ENCODE results near the gene TRIM17. TPM values are rescaled to one million over a fixed set of nuclear protein-coding genes. Genes with fewer than 3 reads are reported as not detected.

TRIM17 gene
- total and polyA plus RNA-seq, 5 donors from 2014 or later = 0.30 to 0.61 (median 0.41) TPM; not detected in 1

DNA sequence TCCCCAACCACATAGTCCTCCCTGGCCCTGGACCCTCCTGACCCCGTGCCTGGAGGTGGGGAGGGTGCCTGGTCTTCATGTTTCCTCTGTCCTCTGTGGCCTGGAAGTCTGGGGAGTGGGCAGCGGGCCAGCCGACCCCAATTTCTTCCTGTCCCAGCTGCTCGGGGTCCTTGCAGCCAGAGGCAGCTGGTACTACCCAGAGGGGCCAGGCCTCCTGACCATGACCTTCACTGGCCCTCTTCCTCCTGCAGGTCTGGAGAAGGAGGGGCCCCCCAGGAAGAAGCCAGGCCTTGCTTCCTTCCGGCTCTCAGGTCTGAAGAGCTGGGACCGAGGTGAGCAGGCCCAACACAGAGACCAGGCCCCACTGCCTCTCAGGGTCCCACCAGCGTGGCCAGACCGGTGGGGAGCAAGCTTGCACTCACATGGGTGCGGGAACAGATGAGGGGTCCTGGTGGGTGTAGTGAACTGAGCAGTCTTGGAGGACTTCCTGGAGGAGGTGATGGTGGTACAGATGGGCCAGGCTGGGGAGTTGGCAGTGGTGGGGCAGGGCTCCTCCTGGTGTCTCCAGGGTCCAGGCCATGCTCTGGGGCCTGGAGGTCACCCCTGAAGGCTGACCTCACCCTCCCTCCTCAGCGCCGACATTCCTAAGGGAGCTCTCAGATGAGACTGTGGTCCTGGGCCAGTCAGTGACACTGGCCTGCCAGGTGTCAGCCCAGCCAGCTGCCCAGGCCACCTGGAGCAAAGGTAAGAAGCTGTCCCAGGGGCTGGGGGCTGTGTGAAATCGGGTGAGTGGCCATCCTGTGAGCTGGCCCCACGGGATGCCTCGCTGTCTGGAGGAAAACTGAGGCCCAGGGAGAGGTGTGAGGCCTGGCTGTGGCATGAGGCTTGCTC lies 42.7 kb downstream of the TRIM17 start:
- no peak overlapping the region for H3K4me3 Mint-ChIP-seq
- Histone ChIP-seq H3K9me3 (ENCODE audit: control insufficient read depth in 2 of 2, low read length in 2 of 2) (no peaks in the 10 kb centered on the region), H3K4me1 (ENCODE audit: control insufficient read depth, insufficient read depth, low read length, poor library complexity, severe bottlenecking) (peaks cover 12% of the 10 kb centered on the region), H3K27ac (ENCODE audit: insufficient read depth, low read length, poor library complexity, severe bottlenecking) (no peak overlapping the region), H3K27me3 (ENCODE audit: control insufficient read depth, insufficient read depth, low read length) (no peaks in the 10 kb centered on the region), H3K36me3 (ENCODE audit: control insufficient read depth, insufficient read depth, low read length) (no peaks in the 10 kb centered on the region), H3K4me3 (ENCODE audit: low read depth, low read length) (no peak overlapping the region)
- ATAC-seq (ENCODE audit: low read depth in 2 of 2) = no peak
- peaks cover 0 to 6% (median 1%) of the 10 kb centered on the region in 4 donors for H3K4me1 Mint-ChIP-seq
- DNase-seq = no peak
- H3K27ac Mint-ChIP-seq = no peak overlapping the region
- H3K36me3 Mint-ChIP-seq = peaks cover 3% of the 10 kb centered on the region
- H3K27me3 Mint-ChIP-seq = peaks cover 3% of the 10 kb centered on the region
- no peaks in the 10 kb centered on the region for H3K9me3 Mint-ChIP-seq

DNA sequence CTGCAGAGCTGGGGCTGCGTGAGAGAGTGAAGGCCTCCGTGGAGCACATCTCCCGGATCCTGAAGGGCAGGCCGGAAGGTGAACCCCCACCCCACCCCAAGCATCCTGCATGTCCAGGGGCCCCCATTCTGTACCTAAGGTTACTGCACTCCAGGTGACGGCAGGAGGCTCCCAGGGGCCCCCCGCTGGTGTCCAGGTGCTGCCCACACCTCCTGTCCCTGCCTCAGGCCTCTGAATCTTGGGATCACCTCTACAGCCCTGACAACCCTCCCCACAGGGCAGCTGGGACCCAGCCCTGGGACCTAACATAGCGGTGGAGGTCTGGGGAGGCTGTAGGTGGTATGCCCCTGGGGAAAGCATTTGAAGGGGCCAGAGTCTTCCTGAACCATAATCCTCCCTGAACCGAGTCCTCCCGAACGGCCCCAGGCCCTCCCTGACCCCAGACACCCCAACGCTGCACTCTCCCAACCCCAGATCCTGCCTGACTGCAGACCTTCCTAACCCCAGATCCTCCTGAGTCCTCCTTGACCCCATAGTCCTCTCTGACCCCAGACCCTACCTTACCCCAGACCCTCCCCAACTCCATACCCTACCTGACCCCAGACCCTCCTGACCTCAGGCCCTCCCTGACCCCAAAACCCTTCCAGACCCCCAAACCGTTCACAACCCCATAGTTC lies 43.5 kb downstream of the TRIM17 start:
- no peaks in the 10 kb centered on the region for H3K9me3 ChIP-seq (ENCODE audit: control insufficient read depth in 2 of 2, low read length in 2 of 2)
- H3K27ac Mint-ChIP-seq = no peak overlapping the region
- no peak overlapping the region for H3K4me3 Mint-ChIP-seq

DNA sequence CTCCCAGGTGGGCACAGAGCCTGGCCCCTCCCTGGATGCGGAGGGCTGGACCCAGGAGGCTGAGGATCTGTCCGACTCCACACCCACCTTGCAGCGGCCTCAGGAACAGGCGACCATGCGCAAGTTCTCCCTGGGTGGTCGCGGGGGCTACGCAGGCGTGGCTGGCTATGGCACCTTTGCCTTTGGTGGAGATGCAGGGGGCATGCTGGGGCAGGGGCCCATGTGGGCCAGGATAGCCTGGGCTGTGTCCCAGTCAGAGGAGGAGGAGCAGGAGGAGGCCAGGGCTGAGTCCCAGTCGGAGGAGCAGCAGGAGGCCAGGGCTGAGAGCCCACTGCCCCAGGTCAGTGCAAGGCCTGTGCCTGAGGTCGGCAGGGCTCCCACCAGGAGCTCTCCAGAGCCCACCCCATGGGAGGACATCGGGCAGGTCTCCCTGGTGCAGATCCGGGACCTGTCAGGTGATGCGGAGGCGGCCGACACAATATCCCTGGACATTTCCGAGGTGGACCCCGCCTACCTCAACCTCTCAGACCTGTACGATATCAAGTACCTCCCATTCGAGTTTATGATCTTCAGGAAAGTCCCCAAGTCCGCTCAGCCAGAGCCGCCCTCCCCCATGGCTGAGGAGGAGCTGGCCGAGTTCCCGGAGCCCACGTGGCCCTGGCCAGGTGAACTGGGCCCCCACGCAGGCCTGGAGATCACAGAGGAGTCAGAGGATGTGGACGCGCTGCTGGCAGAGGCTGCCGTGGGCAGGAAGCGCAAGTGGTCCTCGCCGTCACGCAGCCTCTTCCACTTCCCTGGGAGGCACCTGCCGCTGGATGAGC lies 44.3 kb downstream of the TRIM17 start:
- no peaks in the 10 kb centered on the region for H3K9me3 Mint-ChIP-seq
- DNase-seq = no peak
- Histone ChIP-seq H3K4me1 (ENCODE audit: control insufficient read depth, insufficient read depth, low read length, poor library complexity, severe bottlenecking) (no peaks in the 10 kb centered on the region), H3K27ac (ENCODE audit: insufficient read depth, low read length, poor library complexity, severe bottlenecking) (no peak overlapping the region), H3K27me3 (ENCODE audit: control insufficient read depth, insufficient read depth, low read length) (no peaks in the 10 kb centered on the region), H3K4me3 (ENCODE audit: low read depth, low read length) (no peak overlapping the region), H3K36me3 (ENCODE audit: control insufficient read depth, insufficient read depth, low read length) (no peaks in the 10 kb centered on the region), H3K9me3 (ENCODE audit: control insufficient read depth in 2 of 2, low read length in 2 of 2) (no peaks in the 10 kb centered on the region)
- H3K27ac Mint-ChIP-seq = no peak overlapping the region
- no peak for ATAC-seq (ENCODE audit: low read depth in 2 of 2)
- no peak overlapping the region for H3K4me3 Mint-ChIP-seq
- no peaks in the 10 kb centered on the region for H3K27me3 Mint-ChIP-seq
- H3K4me1 Mint-ChIP-seq = no peaks in the 10 kb centered on the region
- H3K36me3 Mint-ChIP-seq = peaks cover 3% of the 10 kb centered on the region

More for the DNA sequence above, 43.5 kb downstream of the TRIM17 start:
- peaks cover 0 to 2% (median 0%) of the 10 kb centered on the region in 4 donors for H3K4me1 Mint-ChIP-seq
- Histone ChIP-seq H3K27ac (ENCODE audit: insufficient read depth, low read length, poor library complexity, severe bottlenecking) (no peak overlapping the region), H3K27me3 (ENCODE audit: control insufficient read depth, insufficient read depth, low read length) (no peaks in the 10 kb centered on the region), H3K36me3 (ENCODE audit: control insufficient read depth, insufficient read depth, low read length) (no peaks in the 10 kb centered on the region), H3K4me1 (ENCODE audit: control insufficient read depth, insufficient read depth, low read length, poor library complexity, severe bottlenecking) (peaks cover 6% of the 10 kb centered on the region), H3K4me3 (ENCODE audit: low read depth, low read length) (no peak overlapping the region)
- no peaks in the 10 kb centered on the region for H3K9me3 Mint-ChIP-seq
- peaks cover 3% of the 10 kb centered on the region for H3K36me3 Mint-ChIP-seq
- ATAC-seq (ENCODE audit: low read depth in 2 of 2) = no peak
- no peak for DNase-seq
- H3K27me3 Mint-ChIP-seq = no peaks in the 10 kb centered on the region

DNA sequence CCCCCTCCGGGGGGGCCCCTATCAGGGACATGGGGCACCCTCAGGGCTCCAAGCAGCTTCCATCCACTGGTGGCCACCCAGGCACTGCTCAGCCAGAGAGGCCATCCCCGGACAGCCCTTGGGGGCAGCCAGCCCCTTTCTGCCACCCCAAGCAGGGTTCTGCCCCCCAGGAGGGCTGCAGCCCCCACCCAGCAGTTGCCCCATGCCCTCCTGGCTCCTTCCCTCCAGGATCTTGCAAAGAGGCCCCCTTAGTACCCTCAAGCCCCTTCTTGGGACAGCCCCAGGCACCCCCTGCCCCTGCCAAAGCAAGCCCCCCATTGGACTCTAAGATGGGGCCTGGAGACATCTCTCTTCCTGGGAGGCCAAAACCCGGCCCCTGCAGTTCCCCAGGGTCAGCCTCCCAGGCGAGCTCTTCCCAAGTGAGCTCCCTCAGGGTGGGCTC lies 44.9 kb downstream of the TRIM17 start:
- Histone ChIP-seq H3K27ac (ENCODE audit: insufficient read depth, low read length, poor library complexity, severe bottlenecking) (no peak overlapping the region), H3K27me3 (ENCODE audit: control insufficient read depth, insufficient read depth, low read length) (no peaks in the 10 kb centered on the region), H3K36me3 (ENCODE audit: control insufficient read depth, insufficient read depth, low read length) (no peaks in the 10 kb centered on the region), H3K9me3 (ENCODE audit: control insufficient read depth in 2 of 2, low read length in 2 of 2) (no peaks in the 10 kb centered on the region), H3K4me1 (ENCODE audit: control insufficient read depth, insufficient read depth, low read length, poor library complexity, severe bottlenecking) (no peaks in the 10 kb centered on the region), H3K4me3 (ENCODE audit: low read depth, low read length) (no peak overlapping the region)
- Mint-ChIP-seq H3K27me3 (no peaks in the 10 kb centered on the region), H3K36me3 (peaks cover 3% of the 10 kb centered on the region), H3K4me1 (no peaks in the 10 kb centered on the region), H3K9me3 (no peaks in the 10 kb centered on the region), H3K27ac (no peak overlapping the region), H3K4me3 (no peak overlapping the region)
- no peak for ATAC-seq (ENCODE audit: low read depth in 2 of 2)
- DNase-seq = no peak

DNA sequence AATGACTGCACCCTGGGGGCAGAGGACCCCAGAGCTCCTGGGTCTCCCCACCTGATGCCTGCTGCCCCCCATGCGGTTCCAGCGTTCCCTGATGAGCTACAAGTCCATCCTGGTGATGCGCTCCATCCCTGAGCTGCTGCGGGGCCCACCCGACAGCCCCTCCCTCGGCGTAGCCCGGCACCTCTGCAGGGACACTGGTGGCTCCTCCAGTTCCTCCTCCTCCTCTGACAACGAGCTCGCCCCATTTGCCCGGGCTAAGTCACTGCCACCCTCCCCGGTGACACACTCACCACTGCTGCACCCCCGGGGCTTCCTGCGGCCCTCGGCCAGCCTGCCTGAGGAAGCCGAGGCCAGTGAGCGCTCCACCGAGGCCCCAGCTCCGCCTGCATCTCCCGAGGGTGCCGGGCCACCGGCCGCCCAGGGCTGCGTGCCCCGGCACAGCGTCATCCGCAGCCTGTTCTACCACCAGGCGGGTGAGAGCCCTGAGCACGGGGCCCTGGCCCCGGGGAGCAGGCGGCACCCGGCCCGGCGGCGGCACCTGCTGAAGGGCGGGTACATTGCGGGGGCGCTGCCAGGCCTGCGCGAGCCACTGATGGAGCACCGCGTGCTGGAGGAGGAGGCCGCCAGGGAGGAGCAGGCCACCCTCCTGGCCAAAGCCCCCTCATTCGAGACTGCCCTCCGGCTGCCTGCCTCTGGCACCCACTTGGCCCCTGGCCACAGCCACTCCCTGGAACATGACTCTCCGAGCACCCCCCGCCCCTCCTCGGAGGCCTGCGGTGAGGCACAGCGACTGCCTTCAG lies 45.5 kb downstream of the TRIM17 start:
- DNase-seq (no peak), ATAC-seq (ENCODE audit: low read depth in 2 of 2) (no peak)
- Histone ChIP-seq H3K4me3 (ENCODE audit: low read depth, low read length) (no peak overlapping the region), H3K4me1 (ENCODE audit: control insufficient read depth, insufficient read depth, low read length, poor library complexity, severe bottlenecking) (no peaks in the 10 kb centered on the region), H3K36me3 (ENCODE audit: control insufficient read depth, insufficient read depth, low read length) (no peaks in the 10 kb centered on the region), H3K27me3 (ENCODE audit: control insufficient read depth, insufficient read depth, low read length) (no peaks in the 10 kb centered on the region), H3K9me3 (ENCODE audit: control insufficient read depth in 2 of 2, low read length in 2 of 2) (no peaks in the 10 kb centered on the region), H3K27ac (ENCODE audit: insufficient read depth, low read length, poor library complexity, severe bottlenecking) (no peak overlapping the region)
- H3K9me3 Mint-ChIP-seq = no peaks in the 10 kb centered on the region
- H3K4me1 Mint-ChIP-seq = no peaks in the 10 kb centered on the region
- H3K27me3 Mint-ChIP-seq = no peaks in the 10 kb centered on the region
- peaks cover under 1% of the 10 kb centered on the region for H3K36me3 Mint-ChIP-seq
- H3K27ac Mint-ChIP-seq = no peak overlapping the region
- H3K4me3 Mint-ChIP-seq = no peak overlapping the region

DNA sequence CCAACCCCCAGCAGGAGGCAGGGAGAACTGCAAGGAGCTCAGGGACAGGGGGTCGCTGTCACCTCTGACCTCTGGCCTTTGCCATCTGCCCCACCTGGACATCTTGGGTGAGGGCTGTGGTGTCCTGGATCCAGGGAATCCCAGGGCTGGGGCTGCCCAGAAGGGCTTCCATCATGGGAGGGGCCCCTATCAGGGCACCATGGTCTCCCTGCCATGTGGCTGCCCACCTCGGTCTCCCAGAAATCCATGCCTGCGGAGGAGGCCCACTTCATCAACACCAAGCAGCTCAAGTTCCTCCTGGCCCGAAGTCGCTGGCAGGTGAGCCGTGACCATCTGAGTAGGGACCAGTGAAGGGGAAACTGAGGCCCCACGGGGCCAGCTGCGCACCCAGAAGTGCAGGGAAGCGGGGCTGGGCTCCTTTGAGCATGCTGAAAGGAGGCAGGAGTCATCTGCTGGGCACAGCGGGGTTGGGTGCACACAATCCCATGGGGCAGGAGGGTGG lies 46.2 kb downstream of the TRIM17 start:
- DNase-seq (no peak), ATAC-seq (ENCODE audit: low read depth in 2 of 2) (no peak)
- H3K4me1 ChIP-seq (ENCODE audit: control insufficient read depth, insufficient read depth, low read length, poor library complexity, severe bottlenecking) = no peaks in the 10 kb centered on the region
- Mint-ChIP-seq H3K9me3 (no peaks in the 10 kb centered on the region), H3K4me3 (no peak overlapping the region), H3K27ac (no peak overlapping the region), H3K4me1 (no peaks in the 10 kb centered on the region), H3K27me3 (no peaks in the 10 kb centered on the region), H3K36me3 (no peaks in the 10 kb centered on the region)
- no peak overlapping the region for H3K4me3 ChIP-seq (ENCODE audit: low read depth, low read length)
- H3K27ac ChIP-seq (ENCODE audit: insufficient read depth, low read length, poor library complexity, severe bottlenecking) = no peak overlapping the region
- no peaks in the 10 kb centered on the region for H3K27me3 ChIP-seq (ENCODE audit: control insufficient read depth, insufficient read depth, low read length)
- no peaks in the 10 kb centered on the region for H3K9me3 ChIP-seq (ENCODE audit: control insufficient read depth in 2 of 2, low read length in 2 of 2)
- H3K36me3 ChIP-seq (ENCODE audit: control insufficient read depth, insufficient read depth, low read length) = no peaks in the 10 kb centered on the region

All from CD4-positive, CD25-positive, alpha-beta regulatory T cell (primary cell).